HG03280 (cell line): ENCODE measurements around the gene COX6A1.
A peak's percentile ranks its signal among the peaks of the same experiment; 100 is the strongest.
"Not testable (repeated sequence)": the region's sequence is repeated elsewhere in the genome, so short reads cannot be mapped to it uniquely, and the experiment has no call there.

ENCODE experiments used
- ATAC-seq: cut with Tn5 transposase; IDR thresholded peaks from one replicate; pipeline ENCODE4 v1.9.1; 2021; ENCODE audit warnings: mild to moderate bottlenecking, moderate library complexity; ENCODE audit not compliant: unreplicated experiment

The COX6A1 gene

GRCh38 chr12:120425797-120426196, 12.1 kb upstream of the COX6A1 start:
- no peak for ATAC-seq

DNA sequence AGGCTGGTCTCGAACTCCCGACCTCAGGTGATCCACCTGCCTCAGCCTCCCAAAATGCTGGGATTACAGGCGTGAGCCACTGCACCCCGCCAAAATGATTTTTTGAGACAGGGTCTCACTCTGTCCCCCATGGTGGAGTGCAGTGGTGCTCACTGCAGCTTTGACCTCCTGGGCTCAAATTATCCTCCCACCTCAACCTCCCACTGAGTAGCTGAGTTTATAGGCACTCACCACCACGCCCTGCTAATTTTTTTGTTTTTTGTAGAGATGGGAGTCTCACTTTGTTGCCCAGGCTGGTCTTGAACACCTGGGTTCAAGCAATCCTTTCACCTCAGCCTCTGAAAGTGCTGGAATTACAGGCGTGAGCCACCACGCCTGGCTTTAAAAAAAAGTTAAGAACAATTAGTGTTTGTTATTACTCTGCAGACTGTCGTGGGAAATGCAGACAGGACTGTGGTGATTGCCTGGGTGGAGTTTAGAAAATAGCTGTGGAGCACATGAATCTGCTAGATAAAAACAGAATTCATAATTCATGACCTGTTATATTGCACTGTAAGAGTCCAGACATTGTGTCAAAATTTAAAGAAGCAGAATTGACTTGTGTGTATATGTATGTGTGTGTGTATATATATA, 9.2 kb upstream of the COX6A1 start:
- ATAC-seq: no peak

- ATAC-seq: no peak
Observed at GRCh38 chr12:120429368-120429767, 8.5 kb upstream of the COX6A1 start.

DNA sequence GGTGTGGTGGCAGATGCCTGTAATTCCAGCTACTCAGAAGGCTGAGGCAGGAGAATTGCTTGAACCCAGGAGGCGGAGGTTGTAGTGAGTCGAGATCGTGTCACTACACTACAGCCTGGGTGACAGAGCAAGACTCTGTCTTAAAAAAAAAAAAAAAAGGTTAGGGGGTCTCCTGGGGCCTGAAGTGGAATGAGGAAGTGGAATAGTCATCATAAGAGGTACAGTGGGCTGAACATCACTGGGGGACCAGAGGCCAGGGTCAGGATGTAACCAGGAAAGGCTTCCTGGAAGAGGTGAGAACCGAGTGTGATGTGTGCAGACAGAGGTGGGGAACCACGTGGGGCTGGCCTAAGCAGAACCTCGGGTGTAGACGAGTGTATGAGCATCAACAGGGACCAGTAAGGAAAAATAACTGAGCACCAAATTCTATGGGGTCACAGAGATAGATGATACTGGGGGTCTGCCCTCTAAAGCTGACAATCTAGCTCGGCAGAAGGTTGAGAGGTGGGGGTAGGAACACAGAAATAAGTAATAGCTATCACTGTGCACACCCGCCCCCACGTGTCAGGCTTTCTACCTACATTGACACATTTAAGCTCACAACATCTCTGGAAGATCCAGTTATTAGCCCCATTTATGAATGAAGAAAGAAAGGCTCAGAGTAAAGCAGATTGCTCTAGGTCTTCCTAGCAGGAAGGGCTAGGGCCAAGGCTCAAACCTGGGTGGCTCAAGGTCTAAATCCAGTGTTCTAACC, 5.0 kb upstream of the COX6A1 start:
- ATAC-seq: no peak

DNA sequence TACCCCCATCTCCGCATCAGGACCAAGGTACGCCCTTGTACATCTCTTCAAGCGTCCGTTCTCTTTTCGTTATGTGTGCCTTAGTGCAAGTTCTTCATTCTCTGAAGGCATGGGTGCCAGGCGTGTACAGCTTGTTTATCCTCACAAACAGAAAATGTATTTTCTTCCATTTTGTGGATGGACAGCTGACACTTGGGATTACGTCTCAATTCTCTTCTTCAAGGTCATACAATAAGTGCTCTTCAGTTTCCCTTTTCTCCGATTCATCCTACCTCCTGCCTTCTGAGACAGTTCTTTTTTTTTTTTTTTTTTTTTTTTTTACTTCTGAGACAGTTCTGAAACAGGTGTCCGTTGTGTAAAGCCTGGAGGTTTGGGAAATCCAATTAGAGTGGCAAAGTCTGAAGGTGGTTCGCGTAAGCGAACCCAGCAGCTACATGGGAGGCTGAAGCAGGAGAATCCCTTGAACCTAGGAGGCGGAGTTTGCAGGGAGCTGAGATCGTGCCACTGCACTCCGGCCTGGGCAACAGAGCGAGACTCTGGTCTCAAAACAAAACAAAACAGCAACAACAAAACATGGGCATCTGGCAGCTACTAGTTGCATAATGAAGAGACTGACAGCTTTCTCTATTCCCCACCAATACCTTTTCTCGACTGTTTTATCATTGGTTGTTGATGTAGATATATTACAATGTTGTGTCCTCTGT, 734 bp downstream of the COX6A1 start:
- no peak for ATAC-seq

GRCh38 chr12:120439646-120440247, 1.8 kb downstream of the COX6A1 start:
- no peak for ATAC-seq

DNA sequence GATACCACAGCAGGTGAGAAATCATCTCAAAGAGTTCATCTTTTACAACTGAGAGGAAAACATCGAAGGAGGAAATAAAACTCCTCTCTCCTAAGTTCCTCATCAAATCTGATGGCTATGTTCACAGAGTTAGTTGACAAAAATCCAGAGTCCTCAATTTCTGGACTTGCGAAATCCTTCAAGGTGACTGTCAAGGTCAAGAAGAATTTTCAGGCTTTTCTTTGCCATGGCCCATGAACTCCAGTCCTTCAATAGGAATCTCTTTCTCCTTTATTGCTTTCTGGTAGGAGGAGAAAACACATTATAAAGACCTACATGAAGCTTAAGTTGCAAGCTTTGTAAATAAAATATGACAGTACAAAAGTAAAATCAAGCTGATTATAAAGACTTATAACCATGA, 6.8 kb downstream of the COX6A1 start:
- ATAC-seq: no peak

DNA sequence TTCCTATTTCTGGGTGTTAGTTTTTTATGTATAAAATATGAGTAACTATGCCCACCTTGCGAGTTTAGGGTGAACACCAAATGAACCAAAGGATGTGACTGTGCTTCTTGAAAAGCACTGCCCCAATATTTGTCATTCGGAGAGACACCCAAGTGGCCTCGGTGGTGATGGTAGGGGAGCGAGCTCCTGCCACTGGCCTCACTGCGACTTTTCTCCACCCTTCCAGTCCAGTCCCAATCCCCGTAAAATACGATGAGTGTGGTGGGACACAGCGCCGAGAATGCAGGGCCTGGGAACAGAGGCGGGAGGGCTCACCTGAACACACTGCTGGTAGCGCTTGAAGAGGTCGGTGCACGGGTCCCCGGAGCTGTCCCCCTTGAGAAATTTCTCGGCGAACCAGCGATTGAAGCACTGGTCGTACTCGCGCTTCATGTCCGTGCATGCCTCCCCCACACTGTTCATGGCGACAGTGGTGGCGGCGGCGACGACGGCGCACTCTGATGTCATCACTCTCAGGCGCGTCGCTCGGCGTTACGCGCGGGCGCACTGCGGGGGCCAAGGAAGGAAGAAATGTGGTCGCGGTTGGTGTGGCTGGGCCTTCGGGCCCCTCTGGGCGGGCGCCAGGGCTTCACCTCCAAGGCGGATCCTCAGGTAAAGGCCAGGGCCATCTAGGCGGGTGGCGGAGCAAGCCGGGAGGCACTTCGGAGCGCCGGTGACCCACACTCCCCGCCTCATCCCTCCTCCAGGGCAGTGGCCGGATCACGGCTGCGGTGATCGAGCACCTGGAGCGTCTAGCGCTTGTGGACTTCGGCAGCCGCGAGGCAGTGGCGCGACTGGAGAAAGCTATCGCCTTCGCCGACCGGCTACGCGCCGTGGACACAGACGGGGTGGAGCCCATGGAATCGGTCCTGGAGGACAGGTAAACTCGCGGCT, 8.3 kb downstream of the COX6A1 start, which contains the start of the genes GATC and TRIAP1:
Gene GATC (plus strand): TSS at position 534 of the 933 bp plus-strand sequence. CDS start 37 bp downstream, at position 571.
Gene TRIAP1 (minus strand): TSS at position 474 of the 933 bp plus-strand sequence. CDS start 12 bp downstream, at position 462.
- peak; percentile 94 for ATAC-seq

- ATAC-seq: not testable (repeated sequence)
Observed at GRCh38 chr12:120446844-120447178, 8.9 kb downstream of the COX6A1 start.

DNA sequence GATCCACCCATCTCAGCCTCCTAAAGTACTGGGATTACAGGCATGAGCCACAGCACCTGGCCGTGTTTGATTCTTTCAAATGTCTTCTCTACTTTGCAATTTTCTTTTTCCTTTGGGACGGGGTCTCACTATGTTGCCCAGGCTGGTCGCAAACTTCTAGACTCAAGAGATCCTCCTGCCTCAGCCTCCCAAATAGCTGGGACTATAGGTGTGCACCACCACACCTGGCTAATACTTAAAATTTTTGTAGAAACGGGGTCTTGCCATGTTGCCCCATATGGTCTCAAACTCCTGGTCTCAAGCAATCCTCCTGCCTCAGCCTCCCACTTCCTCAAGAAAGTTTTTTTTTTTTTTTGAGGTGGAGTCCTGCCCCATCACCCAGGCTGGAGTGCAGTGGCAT, 10.1 kb downstream of the COX6A1 start:
- no peak for ATAC-seq

GRCh38 chr12:120452524-120452923, 14.6 kb downstream of the COX6A1 start:
- ATAC-seq: not testable (repeated sequence)

- ATAC-seq: no peak
Observed at GRCh38 chr12:120453060-120453750, 15.3 kb downstream of the COX6A1 start.

GRCh38 chr12:120453977-120454376, 16.1 kb downstream of the COX6A1 start:
- no peak for ATAC-seq

DNA sequence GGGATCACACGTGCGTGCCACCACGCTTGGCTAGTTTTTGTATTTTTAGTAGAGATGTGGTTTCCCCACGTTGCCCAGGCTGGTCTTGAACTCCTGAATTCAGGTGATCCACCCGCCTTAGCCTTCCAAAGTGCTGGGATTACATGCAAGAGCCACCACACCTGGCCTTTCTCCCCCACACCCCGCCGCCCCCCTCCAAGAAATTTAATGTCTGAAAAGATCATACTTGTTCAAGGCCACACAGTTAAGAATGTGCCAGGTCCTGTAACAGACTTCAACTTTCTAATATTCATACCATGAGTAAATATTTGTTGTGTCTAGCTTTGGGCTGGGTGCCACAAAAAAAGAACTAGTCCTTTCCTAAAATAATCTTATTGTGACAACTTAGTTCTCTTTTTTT, 17.4 kb downstream of the COX6A1 start:
- ATAC-seq: no peak

DNA sequence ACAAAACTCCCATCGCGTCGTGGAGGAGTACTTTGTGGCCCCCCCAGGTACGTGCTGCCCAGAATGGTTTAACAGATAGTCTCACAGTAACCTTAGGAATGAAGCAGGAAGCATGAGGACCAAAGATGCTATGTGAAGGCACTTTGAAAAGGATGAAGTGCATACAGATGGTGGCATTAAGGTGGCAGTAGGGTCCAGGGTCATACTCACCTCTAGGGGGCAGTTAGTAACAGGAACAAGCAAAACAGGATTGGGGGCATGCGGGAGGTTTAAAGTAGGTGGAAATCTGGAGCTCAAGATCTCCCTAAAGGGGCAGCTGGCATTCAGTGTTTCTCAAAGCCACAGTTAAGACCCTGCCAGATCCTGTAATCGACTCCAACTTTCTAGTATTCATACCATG, 19.2 kb downstream of the COX6A1 start:
- ATAC-seq: no peak

DNA sequence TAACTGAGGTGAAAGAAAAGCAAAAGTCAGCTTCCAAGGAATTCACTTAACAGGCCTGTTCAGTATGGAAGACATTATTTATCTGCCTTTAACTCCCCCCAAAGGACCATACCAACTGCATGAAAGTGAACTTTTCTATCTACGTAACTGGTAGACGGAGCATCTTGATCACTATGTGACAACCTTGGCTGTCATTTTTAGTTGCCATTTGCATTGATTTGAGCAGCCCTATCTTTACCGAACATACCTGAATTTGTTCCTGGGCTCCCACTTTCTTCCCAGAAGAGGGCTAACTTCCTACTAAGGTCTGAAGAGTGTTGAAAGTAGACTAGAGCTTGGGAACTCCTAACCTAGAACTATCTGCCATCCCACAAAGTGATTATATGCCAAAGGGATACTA, 22.2 kb downstream of the COX6A1 start:
- ATAC-seq: no peak

- no peak for ATAC-seq
Observed at GRCh38 chr12:120462099-120462640, 24.3 kb downstream of the COX6A1 start.

- no peak for ATAC-seq
Observed at GRCh38 chr12:120463712-120464111, 25.8 kb downstream of the COX6A1 start.

GRCh38 chr12:120465756-120466155, 27.8 kb downstream of the COX6A1 start:
- no peak for ATAC-seq
